ENCODE results near the gene TNIP1. TPM values are rescaled to one million over a fixed set of nuclear protein-coding genes. Genes with fewer than 3 reads are reported as not detected.

TNIP1 gene
- total RNA-seq, 1 donor from 2014 or later: 120 TPM

DNA sequence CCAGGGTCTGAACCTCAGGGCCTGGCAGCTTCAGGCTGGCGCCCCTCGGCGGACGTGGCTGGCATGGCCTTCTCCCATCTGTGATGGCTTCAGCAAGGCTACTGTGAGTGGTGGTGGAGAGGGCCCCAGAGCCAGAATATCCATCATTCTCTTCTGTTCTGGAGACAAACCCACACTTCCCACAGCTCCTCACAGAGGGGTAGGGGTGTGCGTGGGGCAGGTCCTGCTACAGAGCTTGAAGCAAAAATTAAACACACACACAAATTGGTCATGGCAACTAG is 50.8 kb downstream of the TNIP1 start:
- peaks cover 88% of the 10 kb centered on the region for H3K36me3 ChIP-seq
- DNase-seq (no peak), ATAC-seq (peak; percentile 7)
- no peaks in the 10 kb centered on the region for H3K9me3 ChIP-seq
- no peaks in the 10 kb centered on the region for H3K27me3 ChIP-seq
- peak overlapping the region; percentile 75 for H3K27ac ChIP-seq
- TF ChIP-seq, protein P1, sequence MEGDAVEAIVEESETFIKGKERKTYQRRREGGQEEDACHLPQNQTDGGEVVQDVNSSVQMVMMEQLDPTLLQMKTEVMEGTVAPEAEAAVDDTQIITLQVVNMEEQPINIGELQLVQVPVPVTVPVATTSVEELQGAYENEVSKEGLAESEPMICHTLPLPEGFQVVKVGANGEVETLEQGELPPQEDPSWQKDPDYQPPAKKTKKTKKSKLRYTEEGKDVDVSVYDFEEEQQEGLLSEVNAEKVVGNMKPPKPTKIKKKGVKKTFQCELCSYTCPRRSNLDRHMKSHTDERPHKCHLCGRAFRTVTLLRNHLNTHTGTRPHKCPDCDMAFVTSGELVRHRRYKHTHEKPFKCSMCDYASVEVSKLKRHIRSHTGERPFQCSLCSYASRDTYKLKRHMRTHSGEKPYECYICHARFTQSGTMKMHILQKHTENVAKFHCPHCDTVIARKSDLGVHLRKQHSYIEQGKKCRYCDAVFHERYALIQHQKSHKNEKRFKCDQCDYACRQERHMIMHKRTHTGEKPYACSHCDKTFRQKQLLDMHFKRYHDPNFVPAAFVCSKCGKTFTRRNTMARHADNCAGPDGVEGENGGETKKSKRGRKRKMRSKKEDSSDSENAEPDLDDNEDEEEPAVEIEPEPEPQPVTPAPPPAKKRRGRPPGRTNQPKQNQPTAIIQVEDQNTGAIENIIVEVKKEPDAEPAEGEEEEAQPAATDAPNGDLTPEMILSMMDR (IDR thresholded peaks at IDR 0.05): no peak
- intact Hi-C loops (cut with DNase I): no loop called here
- H3K4me3 ChIP-seq: no peak overlapping the region
- peaks cover 41% of the 10 kb centered on the region for H3K4me1 ChIP-seq

- Histone ChIP-seq H3K4me1 (peaks cover 47% of the 10 kb centered on the region), H3K4me3 (no peak overlapping the region), H3K27ac (peak overlapping the region; percentile 75), H3K36me3 (peaks cover 88% of the 10 kb centered on the region), H3K27me3 (no peaks in the 10 kb centered on the region), H3K9me3 (no peaks in the 10 kb centered on the region)
- TF ChIP-seq, protein P1 (IDR thresholded peaks at IDR 0.05): no peak
- ATAC-seq: no peak
- intact Hi-C loops (cut with DNase I): no loop called here
- DNase-seq: no peak
Observed at GRCh38 chr5:151029179-151030055, 51.4 kb downstream of the TNIP1 start.

DNA sequence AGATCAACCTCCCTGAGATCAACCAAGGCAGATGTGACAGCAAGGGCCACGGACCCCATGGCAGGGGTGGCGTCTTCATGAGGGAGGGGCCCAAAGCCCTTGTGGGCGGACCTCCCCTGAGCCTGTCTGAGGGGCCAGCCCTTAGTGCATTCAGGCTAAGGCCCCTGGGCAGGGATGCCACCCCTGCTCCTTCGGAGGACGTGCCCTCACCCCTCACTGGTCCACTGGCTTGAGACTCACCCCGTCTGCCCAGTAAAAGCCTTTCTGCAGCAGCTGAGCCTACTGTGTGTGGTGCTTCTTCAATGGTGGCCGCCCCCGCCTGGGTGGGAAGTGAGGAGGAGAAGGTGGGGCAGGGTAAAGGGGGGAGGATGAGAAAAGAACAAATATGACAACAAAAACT is 52.1 kb downstream of the TNIP1 start:
- Histone ChIP-seq H3K27me3 (no peaks in the 10 kb centered on the region), H3K36me3 (peaks cover 92% of the 10 kb centered on the region), H3K9me3 (no peaks in the 10 kb centered on the region), H3K4me3 (no peak overlapping the region), H3K27ac (peak overlapping the region; percentile 75), H3K4me1 (peaks cover 54% of the 10 kb centered on the region)
- DNase-seq (no peak), ATAC-seq (no peak)
- intact Hi-C loops (cut with DNase I): no loop called here
- TF ChIP-seq, protein P1 (IDR thresholded peaks at IDR 0.05): no peak

GRCh38 chr5:151027961-151028479 is 52.8 kb downstream of the TNIP1 start:
- Histone ChIP-seq H3K36me3 (peaks cover 85% of the 10 kb centered on the region), H3K4me3 (no peak overlapping the region), H3K9me3 (no peaks in the 10 kb centered on the region), H3K4me1 (peaks cover 54% of the 10 kb centered on the region), H3K27ac (peak overlapping the region; percentile 97), H3K27me3 (no peaks in the 10 kb centered on the region)
- TF ChIP-seq, protein P1 (IDR thresholded peaks at IDR 0.05): no peak
- ATAC-seq (no peak), DNase-seq (no peak)
- intact Hi-C loops (cut with DNase I): no loop called here

- DNase-seq (no peak), ATAC-seq (peak; percentile 38)
- peak overlapping the region; percentile 82 for H3K4me3 ChIP-seq
- H3K9me3 ChIP-seq: no peaks in the 10 kb centered on the region
- intact Hi-C loops (cut with DNase I): no loop called here
- H3K36me3 ChIP-seq: peaks cover 77% of the 10 kb centered on the region
- peak overlapping the region; percentile 97 for H3K27ac ChIP-seq
- TF ChIP-seq, protein P1 (IDR thresholded peaks at IDR 0.05): no peak
- peaks cover 54% of the 10 kb centered on the region for H3K4me1 ChIP-seq
- H3K27me3 ChIP-seq: no peaks in the 10 kb centered on the region
Observed at GRCh38 chr5:151026679-151027078, 54.2 kb downstream of the TNIP1 start.

Data from upper lobe of right lung (tissue), 1 donor.